Nephron (organoid): ENCODE measurements around the gene SYNCRIP.
"Not testable (repeated sequence)": the region's sequence is repeated elsewhere in the genome, so short reads cannot be mapped to it uniquely, and the experiment has no call there.

ENCODE experiments used
- H3K27ac Mint-ChIP-seq, 3 experiments: 2 replicates each; pipeline ENCODE4 v1.8.0; 2020; ENCODE audit warnings: mixed read lengths in 3 of 3, mild to moderate bottlenecking in 2 of 3, moderate library complexity in 1 of 3
- H3K27me3 Mint-ChIP-seq: 2 replicates; pipeline ENCODE4 v1.8.0; 2021; ENCODE audit warnings: low read depth, mild to moderate bottlenecking, moderate library complexity, mixed read lengths
- H3K36me3 Mint-ChIP-seq: 2 replicates; pipeline ENCODE4 v1.8.0; 2020; ENCODE audit warnings: low read depth, mixed read lengths
- H3K4me1 Mint-ChIP-seq: 2 replicates; pipeline ENCODE4 v1.8.0; 2020; ENCODE audit warnings: mixed read lengths
- H3K4me3 Mint-ChIP-seq, 3 experiments: 2 replicates each; pipeline ENCODE4 v1.8.0; 2020; ENCODE audit warnings: mild to moderate bottlenecking in 3 of 3, mixed read lengths in 3 of 3, moderate library complexity in 2 of 3
- H3K9me3 Mint-ChIP-seq: 2 replicates; pipeline ENCODE4 v1.8.0; 2020; ENCODE audit warnings: mixed read lengths
- TF ChIP-seq, protein P1 (sequence below), 3 experiments: fragments of 200-600 bp; sonication (generic); IDR thresholded peaks; one replicate each; pipeline ENCODE4 v1.5.0; 2021; ENCODE audit warnings: antibody characterized with exemption in 3 of 3; ENCODE audit not compliant: unreplicated experiment in 3 of 3

The SYNCRIP gene

DNA sequence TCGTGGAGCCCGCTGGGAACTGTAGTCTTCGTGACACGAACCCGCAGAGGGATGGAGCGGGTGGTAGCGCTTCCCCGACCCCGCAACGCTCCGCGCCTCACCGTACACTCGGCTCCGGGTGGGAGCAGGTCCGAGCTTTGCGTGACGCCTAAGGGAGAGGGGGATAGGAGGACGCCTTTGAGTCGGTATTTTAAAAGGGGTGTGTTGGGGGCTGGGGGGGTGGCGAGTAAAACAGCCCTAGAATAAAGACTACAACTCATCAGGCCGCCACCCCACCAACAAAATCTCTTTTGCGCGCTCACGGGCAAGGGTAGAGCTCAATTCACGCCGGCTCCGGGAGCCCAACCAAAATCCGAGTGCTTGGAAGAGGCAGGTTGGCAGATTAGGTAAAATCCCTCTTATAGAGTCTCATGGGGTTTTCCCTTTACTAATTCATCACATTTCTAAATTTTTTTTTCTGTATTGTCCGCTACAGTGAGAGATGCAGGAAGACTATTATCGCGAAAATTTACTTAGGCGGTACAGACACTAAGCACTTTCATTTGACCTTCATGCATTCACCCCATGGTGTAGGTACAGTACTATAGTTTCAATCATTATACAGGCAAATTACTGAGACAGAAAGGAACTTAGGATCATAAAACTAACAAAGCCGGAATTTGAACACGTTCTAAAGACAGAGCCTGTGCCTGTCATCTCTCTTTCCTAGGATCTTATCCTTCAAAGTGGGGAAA, 48.3 kb downstream of the SYNCRIP start:
- Mint-ChIP-seq H3K27me3 (no peaks in the 10 kb centered on the region), H3K27ac (peak overlapping the region; percentile 92 to 98 (median 97)), H3K9me3 (peaks cover 14% of the 10 kb centered on the region), H3K4me1 (peaks cover 12% of the 10 kb centered on the region), H3K4me3 (peak overlapping the region; percentile 94 to 100 (median 96)), H3K36me3 (peaks cover 25% of the 10 kb centered on the region)
- TF ChIP-seq, protein P1, sequence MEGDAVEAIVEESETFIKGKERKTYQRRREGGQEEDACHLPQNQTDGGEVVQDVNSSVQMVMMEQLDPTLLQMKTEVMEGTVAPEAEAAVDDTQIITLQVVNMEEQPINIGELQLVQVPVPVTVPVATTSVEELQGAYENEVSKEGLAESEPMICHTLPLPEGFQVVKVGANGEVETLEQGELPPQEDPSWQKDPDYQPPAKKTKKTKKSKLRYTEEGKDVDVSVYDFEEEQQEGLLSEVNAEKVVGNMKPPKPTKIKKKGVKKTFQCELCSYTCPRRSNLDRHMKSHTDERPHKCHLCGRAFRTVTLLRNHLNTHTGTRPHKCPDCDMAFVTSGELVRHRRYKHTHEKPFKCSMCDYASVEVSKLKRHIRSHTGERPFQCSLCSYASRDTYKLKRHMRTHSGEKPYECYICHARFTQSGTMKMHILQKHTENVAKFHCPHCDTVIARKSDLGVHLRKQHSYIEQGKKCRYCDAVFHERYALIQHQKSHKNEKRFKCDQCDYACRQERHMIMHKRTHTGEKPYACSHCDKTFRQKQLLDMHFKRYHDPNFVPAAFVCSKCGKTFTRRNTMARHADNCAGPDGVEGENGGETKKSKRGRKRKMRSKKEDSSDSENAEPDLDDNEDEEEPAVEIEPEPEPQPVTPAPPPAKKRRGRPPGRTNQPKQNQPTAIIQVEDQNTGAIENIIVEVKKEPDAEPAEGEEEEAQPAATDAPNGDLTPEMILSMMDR (IDR thresholded peaks at IDR 0.05; ENCODE audit: unreplicated experiment in 3 of 3) = no peak

DNA sequence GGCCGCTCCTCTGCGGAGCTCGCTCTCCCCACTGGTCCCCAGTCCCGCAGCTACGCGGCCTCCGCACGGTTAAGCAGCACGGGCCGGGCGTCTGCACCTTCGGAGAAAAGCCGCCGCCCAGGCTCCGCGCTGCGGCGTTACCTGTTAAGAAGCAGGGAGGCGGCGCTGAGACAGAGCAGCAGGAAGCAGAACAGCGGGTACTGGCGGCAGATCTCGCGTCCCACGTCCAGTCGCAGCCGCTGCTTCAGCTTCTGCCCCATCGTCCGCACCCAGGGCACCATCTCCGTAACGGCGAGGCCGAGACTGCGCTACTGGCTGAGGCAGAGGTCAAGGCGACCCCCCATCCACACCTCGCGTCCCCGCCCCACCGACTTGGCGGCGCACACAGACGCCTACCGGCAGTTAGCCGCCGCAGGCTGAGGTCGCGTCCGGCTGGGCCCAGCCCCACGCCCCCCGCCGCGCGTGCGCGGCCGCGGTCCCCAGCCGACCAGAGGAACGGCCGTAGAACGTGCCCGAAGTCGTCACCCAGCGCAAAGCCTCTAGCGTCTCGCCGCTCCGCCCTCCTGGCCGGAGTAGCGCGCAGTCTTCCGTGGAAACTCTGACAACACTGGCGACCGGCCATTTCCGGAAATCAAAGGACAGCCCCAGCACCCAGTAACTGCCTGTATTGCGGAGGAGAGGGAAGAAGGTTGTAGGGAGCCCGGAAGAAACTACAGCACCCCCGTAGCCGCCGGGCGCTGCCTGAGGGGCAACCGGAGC, 49.1 kb downstream of the SYNCRIP start, which contains the start of gene SNX14:
Gene SNX14, minus strand, starts transcription at position 421 of the 759 bp plus-strand sequence. Its CDS starts 140 bp downstream, at position 281.
- no peaks in the 10 kb centered on the region for H3K27me3 Mint-ChIP-seq
- TF ChIP-seq, protein P1 (IDR thresholded peaks at IDR 0.05; ENCODE audit: unreplicated experiment in 3 of 3) = no peak
- peaks cover 17% of the 10 kb centered on the region for H3K9me3 Mint-ChIP-seq
- peaks cover 32% of the 10 kb centered on the region for H3K36me3 Mint-ChIP-seq
- H3K4me3 Mint-ChIP-seq = peak within 1 kb of the TSS; percentile 94 to 100 (median 96)
- peak within 1 kb of the TSS; percentile 92 to 98 (median 97) for H3K27ac Mint-ChIP-seq
- peaks cover 12% of the 10 kb centered on the region for H3K4me1 Mint-ChIP-seq

DNA sequence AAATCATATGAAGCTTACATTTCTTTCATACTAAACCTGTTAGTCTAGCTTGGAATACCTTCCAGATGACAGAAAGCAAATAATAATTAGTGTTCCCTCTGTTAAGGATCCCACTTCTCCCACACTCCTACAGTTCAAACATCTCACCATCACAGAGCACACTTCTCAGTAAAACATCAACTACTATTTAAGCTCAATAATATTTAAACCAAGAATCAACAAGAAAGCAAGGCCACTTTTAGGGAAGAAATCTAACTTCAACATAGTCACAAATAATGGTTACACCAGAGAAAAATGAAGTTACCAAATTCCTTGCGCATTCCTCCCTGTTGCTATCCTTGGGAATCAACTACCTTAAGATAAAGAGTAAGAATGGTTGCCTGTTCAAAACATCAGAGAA, 50.7 kb downstream of the SYNCRIP start:
- Mint-ChIP-seq H3K27me3 (no peaks in the 10 kb centered on the region), H3K4me1 (peaks cover 12% of the 10 kb centered on the region), H3K27ac (peak overlapping the region in 2 of 3 experiments; percentile 61 to 82)

DNA sequence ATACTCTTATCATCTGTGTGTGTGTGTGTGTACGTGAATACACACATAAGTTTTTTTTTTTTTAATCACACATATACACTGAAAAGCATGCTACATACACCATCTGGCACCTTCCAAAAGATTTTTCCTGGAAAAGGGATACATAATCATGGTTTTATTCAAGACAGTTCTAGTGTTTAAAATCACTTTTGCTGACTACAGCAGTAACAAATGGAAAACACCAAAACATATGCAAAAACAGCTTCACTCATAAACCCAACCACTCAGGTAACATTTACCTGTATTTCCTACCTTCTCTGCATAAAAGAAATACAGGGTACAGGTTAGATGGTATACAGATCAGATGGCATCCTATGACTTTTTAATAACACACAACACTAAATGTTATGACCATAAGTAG, 51.5 kb downstream of the SYNCRIP start:
- peaks cover 12% of the 10 kb centered on the region for H3K4me1 Mint-ChIP-seq
- peaks cover 22% of the 10 kb centered on the region for H3K9me3 Mint-ChIP-seq
- H3K27me3 Mint-ChIP-seq = no peaks in the 10 kb centered on the region
- H3K27ac Mint-ChIP-seq = peak overlapping the region in 1 of 3 experiments; percentile 15
- H3K36me3 Mint-ChIP-seq = peaks cover 45% of the 10 kb centered on the region
- TF ChIP-seq, protein P1 (IDR thresholded peaks at IDR 0.05; ENCODE audit: unreplicated experiment in 3 of 3) = no peak
- peak overlapping the region; percentile 28 to 41 (median 32) for H3K4me3 Mint-ChIP-seq

More for the DNA sequence above, 50.7 kb downstream of the SYNCRIP start:
- H3K36me3 Mint-ChIP-seq = peaks cover 42% of the 10 kb centered on the region
- H3K9me3 Mint-ChIP-seq = peaks cover 20% of the 10 kb centered on the region
- TF ChIP-seq, protein P1 (IDR thresholded peaks at IDR 0.05; ENCODE audit: unreplicated experiment in 3 of 3) = no peak
- peak overlapping the region; percentile 94 to 100 (median 96) for H3K4me3 Mint-ChIP-seq

DNA sequence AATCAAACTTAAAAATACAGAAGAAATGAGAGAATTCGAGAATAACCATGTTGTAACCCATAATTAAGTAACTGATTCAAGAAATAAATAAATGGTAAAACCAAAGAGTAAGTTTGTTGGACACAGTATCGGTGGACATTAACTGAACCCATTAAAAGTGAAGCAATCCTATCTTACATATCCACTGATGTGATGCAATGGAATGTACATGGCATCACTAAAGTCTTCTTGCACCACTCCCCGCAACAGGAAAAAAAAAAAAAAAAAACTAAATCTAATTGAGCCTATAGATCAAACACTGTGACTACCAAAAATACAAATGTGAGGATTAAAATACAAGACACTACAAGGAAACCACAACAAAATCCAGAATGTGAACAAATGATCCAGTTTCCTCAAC, 56.9 kb downstream of the SYNCRIP start:
- Mint-ChIP-seq H3K27ac (no peak overlapping the region), H3K4me3 (no peak overlapping the region), H3K4me1 (no peaks in the 10 kb centered on the region), H3K27me3 (no peaks in the 10 kb centered on the region), H3K9me3 (peaks cover 67% of the 10 kb centered on the region), H3K36me3 (peaks cover 89% of the 10 kb centered on the region)
- TF ChIP-seq, protein P1 (IDR thresholded peaks at IDR 0.05; ENCODE audit: unreplicated experiment in 3 of 3) = no peak

DNA sequence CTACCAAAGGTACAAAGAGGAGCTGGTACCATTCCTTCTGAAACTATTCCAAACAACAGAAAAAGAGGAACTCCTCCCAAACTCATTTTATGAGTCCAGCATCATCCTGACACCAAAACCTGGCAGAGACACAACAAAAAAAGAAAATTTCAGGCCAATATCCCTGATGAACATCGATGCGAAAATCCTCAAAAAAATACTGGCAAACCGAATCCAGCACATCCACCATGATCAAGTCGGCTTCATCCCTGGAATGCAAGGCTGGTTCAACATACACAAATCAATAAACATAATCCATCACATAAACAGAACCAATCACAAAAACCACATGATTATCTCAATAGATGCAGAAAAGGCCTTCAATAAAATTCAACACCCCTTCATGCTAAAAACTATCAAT, 59.9 kb downstream of the SYNCRIP start:
- H3K4me1 Mint-ChIP-seq, H3K4me3 Mint-ChIP-seq, H3K27ac Mint-ChIP-seq, H3K27me3 Mint-ChIP-seq: not testable (repeated sequence)
- Mint-ChIP-seq H3K36me3 (peaks cover 78% of the 10 kb centered on the region), H3K9me3 (peaks cover 52% of the 10 kb centered on the region)
